ENCODE results near the gene PDHA2. TPM values are rescaled to one million over a fixed set of nuclear protein-coding genes. Genes with fewer than 3 reads are reported as not detected.

PDHA2 gene
- total RNA-seq (2021) = not detected in 2 replicates
- Bru-seq, nascent RNA = not detected
- BruChase-seq, experiment 1, labeled RNA remaining after a 2-hour chase = not detected
- not detected for BruChase-seq, experiment 2, labeled RNA remaining after a 6-hour chase
- long read RNA-seq = 0 reads

- DNase-seq (ENCODE audit: low spot score) = no peak
- CTCF ChIA-PET = no interaction called here
- no peaks in the 10 kb centered on the region for H3K27me3 ChIP-seq (replicated peaks; ENCODE audit: insufficient read depth, low read depth, low read length, poor library complexity)
- no TSS peak for BruUV-seq (replicated peaks)
- peaks cover 4% of the 10 kb centered on the region for H3K4me1 ChIP-seq (ENCODE audit: insufficient read depth, low read length, poor library complexity, severe bottlenecking)
- no peaks in the 10 kb centered on the region for H3K9me3 ChIP-seq (ENCODE audit: low read depth, low read length, poor library complexity, severe bottlenecking)
- H3K36me3 ChIP-seq (ENCODE audit: insufficient read depth, low read length, poor library complexity, severe bottlenecking) = no peaks in the 10 kb centered on the region
- intact Hi-C loops (cut with micrococcal nuclease; ENCODE audit: unreplicated experiment) = no loop called here
- no peak within 1 kb of the TSS for H3K27ac ChIP-seq (ENCODE audit: low read depth, low read length, poor library complexity, severe bottlenecking)
- no peak for TF ChIP-seq EZH2 (IDR thresholded peaks at IDR 0.05; ENCODE audit: borderline replicate concordance, low read depth, low read length, poor library complexity, severe bottlenecking)
- TF ChIP-seq, protein P1, sequence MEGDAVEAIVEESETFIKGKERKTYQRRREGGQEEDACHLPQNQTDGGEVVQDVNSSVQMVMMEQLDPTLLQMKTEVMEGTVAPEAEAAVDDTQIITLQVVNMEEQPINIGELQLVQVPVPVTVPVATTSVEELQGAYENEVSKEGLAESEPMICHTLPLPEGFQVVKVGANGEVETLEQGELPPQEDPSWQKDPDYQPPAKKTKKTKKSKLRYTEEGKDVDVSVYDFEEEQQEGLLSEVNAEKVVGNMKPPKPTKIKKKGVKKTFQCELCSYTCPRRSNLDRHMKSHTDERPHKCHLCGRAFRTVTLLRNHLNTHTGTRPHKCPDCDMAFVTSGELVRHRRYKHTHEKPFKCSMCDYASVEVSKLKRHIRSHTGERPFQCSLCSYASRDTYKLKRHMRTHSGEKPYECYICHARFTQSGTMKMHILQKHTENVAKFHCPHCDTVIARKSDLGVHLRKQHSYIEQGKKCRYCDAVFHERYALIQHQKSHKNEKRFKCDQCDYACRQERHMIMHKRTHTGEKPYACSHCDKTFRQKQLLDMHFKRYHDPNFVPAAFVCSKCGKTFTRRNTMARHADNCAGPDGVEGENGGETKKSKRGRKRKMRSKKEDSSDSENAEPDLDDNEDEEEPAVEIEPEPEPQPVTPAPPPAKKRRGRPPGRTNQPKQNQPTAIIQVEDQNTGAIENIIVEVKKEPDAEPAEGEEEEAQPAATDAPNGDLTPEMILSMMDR (conservative IDR thresholded peaks at IDR 0.05; ENCODE audit: low read depth, low read length) = no peak
- POLR2A ChIA-PET (ENCODE audit: low non-redundant PET) = no interaction called here
- H3K4me3 ChIP-seq (ENCODE audit: low read depth, low read length, poor library complexity, severe bottlenecking) = no peak within 1 kb of the TSS
Measured at GRCh38 chr4:95839891-95840290, at the start of gene PDHA2. PDHA2 (plus strand) TSS chr4:95840093; CDS start chr4:95840151, 58 bp downstream.

DNA sequence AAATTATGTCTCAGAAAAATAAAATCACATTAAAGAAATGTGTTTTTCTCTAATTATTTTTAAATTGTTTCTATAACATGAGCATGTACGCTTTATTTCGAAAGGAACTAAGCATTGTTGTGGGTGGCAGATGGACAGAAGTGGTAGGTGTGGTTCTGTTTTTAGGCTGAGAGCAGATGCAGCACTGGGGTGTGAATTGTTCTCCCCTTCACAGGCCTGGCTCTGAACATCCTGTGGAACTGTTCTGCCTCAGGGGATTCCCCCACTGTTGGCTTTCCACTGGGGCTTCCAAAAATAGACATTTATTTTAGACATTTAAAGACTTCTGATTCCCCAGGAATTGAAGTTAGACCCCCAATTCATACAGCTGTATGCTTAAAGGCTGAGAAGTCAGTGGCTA lies 41.9 kb upstream of the PDHA2 start:
- POLR2A ChIA-PET (ENCODE audit: low non-redundant PET) = no interaction called here
- CTCF ChIA-PET = no interaction called here
- no peaks in the 10 kb centered on the region for H3K9me3 ChIP-seq (ENCODE audit: low read depth, low read length, poor library complexity, severe bottlenecking)
- no peak for DNase-seq (ENCODE audit: low spot score)
- no peak overlapping the region for H3K4me3 ChIP-seq (ENCODE audit: low read depth, low read length, poor library complexity, severe bottlenecking)
- BruUV-seq (replicated peaks) = no TSS peak
- H3K27me3 ChIP-seq (replicated peaks; ENCODE audit: insufficient read depth, low read depth, low read length, poor library complexity) = no peaks in the 10 kb centered on the region
- H3K4me1 ChIP-seq (ENCODE audit: insufficient read depth, low read length, poor library complexity, severe bottlenecking) = no peaks in the 10 kb centered on the region
- intact Hi-C loops (cut with micrococcal nuclease; ENCODE audit: unreplicated experiment) = no loop called here
- H3K36me3 ChIP-seq (ENCODE audit: insufficient read depth, low read length, poor library complexity, severe bottlenecking) = no peaks in the 10 kb centered on the region
- H3K27ac ChIP-seq (ENCODE audit: low read depth, low read length, poor library complexity, severe bottlenecking) = no peak overlapping the region
- TF ChIP-seq, protein P1 (conservative IDR thresholded peaks at IDR 0.05; ENCODE audit: low read depth, low read length) = no peak
- no peak for TF ChIP-seq EZH2 (IDR thresholded peaks at IDR 0.05; ENCODE audit: borderline replicate concordance, low read depth, low read length, poor library complexity, severe bottlenecking)

DNA sequence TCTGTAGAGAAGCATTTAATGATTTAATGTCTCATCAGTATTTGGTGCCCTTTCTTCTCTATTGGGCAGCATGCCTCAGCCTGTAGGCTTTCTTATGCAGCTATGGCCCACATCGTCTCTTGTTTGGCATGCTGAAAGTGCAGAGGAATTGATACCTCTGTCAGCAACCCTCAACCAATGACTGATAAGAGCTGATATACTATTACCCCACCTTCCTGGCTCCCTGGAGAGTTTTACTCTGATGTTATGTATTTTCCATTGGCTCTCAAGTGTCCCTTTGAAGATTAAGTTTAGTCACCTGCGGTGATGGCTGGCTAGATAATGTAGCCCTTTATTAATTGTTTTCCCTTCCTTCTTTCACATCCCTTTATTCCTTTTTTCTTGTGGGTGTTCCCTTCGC lies 41.2 kb upstream of the PDHA2 start:
- Histone ChIP-seq H3K27ac (ENCODE audit: low read depth, low read length, poor library complexity, severe bottlenecking) (no peak overlapping the region), H3K4me3 (ENCODE audit: low read depth, low read length, poor library complexity, severe bottlenecking) (no peak overlapping the region), H3K27me3 (replicated peaks; ENCODE audit: insufficient read depth, low read depth, low read length, poor library complexity) (no peaks in the 10 kb centered on the region), H3K4me1 (ENCODE audit: insufficient read depth, low read length, poor library complexity, severe bottlenecking) (no peaks in the 10 kb centered on the region), H3K9me3 (ENCODE audit: low read depth, low read length, poor library complexity, severe bottlenecking) (no peaks in the 10 kb centered on the region), H3K36me3 (ENCODE audit: insufficient read depth, low read length, poor library complexity, severe bottlenecking) (no peaks in the 10 kb centered on the region)
- intact Hi-C loops (cut with micrococcal nuclease; ENCODE audit: unreplicated experiment) = no loop called here
- CTCF ChIA-PET = no interaction called here
- BruUV-seq (replicated peaks) = no TSS peak
- no peak for DNase-seq (ENCODE audit: low spot score)
- TF ChIP-seq, protein P1 (conservative IDR thresholded peaks at IDR 0.05; ENCODE audit: low read depth, low read length) = no peak
- no peak for TF ChIP-seq EZH2 (IDR thresholded peaks at IDR 0.05; ENCODE audit: borderline replicate concordance, low read depth, low read length, poor library complexity, severe bottlenecking)
- POLR2A ChIA-PET (ENCODE audit: low non-redundant PET) = no interaction called here

All from A673 (cell line).